A673 (cell line): ENCODE measurements around the gene TMEM126A. TPM values are rescaled to one million over a fixed set of nuclear protein-coding genes. Genes with fewer than 3 reads are reported as not detected.
A peak's percentile ranks its signal among the peaks of the same experiment; 100 is the strongest.

Source experiments
- BruUV-seq: library from RNA; stranded (reverse); fragments of 400-500 nt; replicated peaks from 2 replicates; lab custom pipeline; 2021; lab: Mats Ljungman, UMichigan
- CTCF ChIA-PET: fragments of 300-600 bp; sonication (Branson Sonifier 250); formaldehyde crosslinking; loops from one replicate; lab custom pipeline; 2022; ENCODE audit warnings: antibody characterized with exemption; lab: Charles Lee
- POLR2A ChIA-PET: fragments of 300-600 bp; sonication (Branson Sonifier 250); formaldehyde crosslinking; loops from one replicate; lab custom pipeline; 2022; ENCODE audit warnings: antibody characterized with exemption; ENCODE audit not compliant: low non-redundant PET; lab: Charles Lee
- DNase-seq: peaks from one replicate; pipeline ENCODE4 v3.0.0-alpha.2; 2015; ENCODE audit warnings: low spot score
- H3K27ac ChIP-seq: fragments of 200-600 bp; sonication (generic); 2 replicates; pipeline ENCODE4 v1.5.1; 2016; ENCODE audit warnings: mixed run types, low read depth, mild to moderate bottlenecking, mixed read lengths, antibody characterized with exemption, low read length; ENCODE audit not compliant: poor library complexity, severe bottlenecking
- H3K27me3 ChIP-seq: fragments of 200-600 bp; sonication (generic); replicated peaks from 2 replicates; pipeline ENCODE4 v1.6.1; 2017; ENCODE audit warnings: mixed run types, low read depth, mild to moderate bottlenecking, mixed read lengths, antibody characterized with exemption, low read length; ENCODE audit not compliant: insufficient read depth, poor library complexity
- H3K36me3 ChIP-seq: fragments of 200-600 bp; sonication (generic); 2 replicates; pipeline ENCODE4 v1.6.1; 2016; ENCODE audit warnings: mixed run types, mild to moderate bottlenecking, mixed read lengths, antibody characterized with exemption, low read length; ENCODE audit not compliant: insufficient read depth, poor library complexity, severe bottlenecking
- H3K4me1 ChIP-seq: fragments of 200-600 bp; sonication (generic); 2 replicates; pipeline ENCODE4 v1.6.1; 2017; ENCODE audit warnings: mixed run types, mild to moderate bottlenecking, mixed read lengths, antibody characterized with exemption, low read length; ENCODE audit not compliant: insufficient read depth, poor library complexity, severe bottlenecking
- H3K4me3 ChIP-seq: fragments of 200-600 bp; sonication (generic); 2 replicates; pipeline ENCODE4 v1.5.1; 2016; ENCODE audit warnings: low read depth, mixed run types, mild to moderate bottlenecking, mixed read lengths, low read length; ENCODE audit not compliant: poor library complexity, severe bottlenecking
- H3K9me3 ChIP-seq: fragments of 200-600 bp; sonication (generic); 2 replicates; pipeline ENCODE4 v1.6.1; 2016; ENCODE audit warnings: mixed run types, low read depth, mild to moderate bottlenecking, mixed read lengths, antibody characterized with exemption, low read length; ENCODE audit not compliant: poor library complexity, severe bottlenecking
- EZH2 ChIP-seq: fragments of 200-600 bp; sonication (generic); IDR thresholded peaks from 2 replicates; pipeline ENCODE4 v1.6.1; 2017; ENCODE audit warnings: borderline replicate concordance, low read depth, mild to moderate bottlenecking, mixed read lengths, antibody characterized with exemption, low read length; ENCODE audit not compliant: poor library complexity, severe bottlenecking
- intact Hi-C: fragments of 100-400 bp; cut with micrococcal nuclease; formaldehyde crosslinking; loops from one replicate; pipeline ENCODE4 v1.10.0; 2022; ENCODE audit not compliant: unreplicated experiment
- total RNA-seq: library from RNA; stranded (reverse); gene quantifications from 2 replicates; pipeline ENCODE4 v1.2.3, GENCODE V29; 2021
- TF ChIP-seq, protein P1 (sequence below): fragments of 300-800, 200-600 bp; sonication (generic); conservative IDR thresholded peaks from 2 replicates; pipeline ENCODE4 v1.5.1; 2017; ENCODE audit warnings: low read depth, mild to moderate bottlenecking, antibody characterized with exemption, low read length, moderate library complexity, mixed read lengths

Gene TMEM126A
- total RNA-seq, 1 experiment from 2014 or later, result 66.0 TPM

DNA sequence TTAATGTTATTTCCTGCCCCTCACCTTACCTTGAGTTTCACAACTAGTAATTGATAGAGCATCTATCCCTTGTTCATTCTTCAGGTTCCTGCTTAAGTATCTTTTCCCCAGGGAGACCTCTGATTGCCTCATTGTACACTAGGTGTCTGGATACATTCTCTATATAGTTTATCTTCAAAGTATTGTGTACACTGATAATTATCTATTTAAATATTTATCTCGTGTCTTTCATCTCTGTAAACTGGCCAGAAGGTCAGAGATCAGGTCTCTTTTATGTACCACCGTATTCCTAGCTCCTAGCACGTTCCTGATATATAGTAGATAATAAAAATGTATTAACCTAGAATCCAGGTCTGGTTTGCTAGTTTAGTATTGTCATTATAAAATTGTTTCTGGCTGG is 13.0 kb upstream of the TMEM126A start:
- no peak for DNase-seq
- ChIA-PET POLR2A (no interaction called here), CTCF (no interaction called here)
- H3K9me3 ChIP-seq, result no peaks in the 10 kb centered on the region
- no peaks in the 10 kb centered on the region for H3K27me3 ChIP-seq
- no peak for TF ChIP-seq EZH2
- TF ChIP-seq, protein P1, sequence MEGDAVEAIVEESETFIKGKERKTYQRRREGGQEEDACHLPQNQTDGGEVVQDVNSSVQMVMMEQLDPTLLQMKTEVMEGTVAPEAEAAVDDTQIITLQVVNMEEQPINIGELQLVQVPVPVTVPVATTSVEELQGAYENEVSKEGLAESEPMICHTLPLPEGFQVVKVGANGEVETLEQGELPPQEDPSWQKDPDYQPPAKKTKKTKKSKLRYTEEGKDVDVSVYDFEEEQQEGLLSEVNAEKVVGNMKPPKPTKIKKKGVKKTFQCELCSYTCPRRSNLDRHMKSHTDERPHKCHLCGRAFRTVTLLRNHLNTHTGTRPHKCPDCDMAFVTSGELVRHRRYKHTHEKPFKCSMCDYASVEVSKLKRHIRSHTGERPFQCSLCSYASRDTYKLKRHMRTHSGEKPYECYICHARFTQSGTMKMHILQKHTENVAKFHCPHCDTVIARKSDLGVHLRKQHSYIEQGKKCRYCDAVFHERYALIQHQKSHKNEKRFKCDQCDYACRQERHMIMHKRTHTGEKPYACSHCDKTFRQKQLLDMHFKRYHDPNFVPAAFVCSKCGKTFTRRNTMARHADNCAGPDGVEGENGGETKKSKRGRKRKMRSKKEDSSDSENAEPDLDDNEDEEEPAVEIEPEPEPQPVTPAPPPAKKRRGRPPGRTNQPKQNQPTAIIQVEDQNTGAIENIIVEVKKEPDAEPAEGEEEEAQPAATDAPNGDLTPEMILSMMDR, result no peak
- no peak overlapping the region for H3K27ac ChIP-seq
- intact Hi-C loops, result no loop called here
- H3K4me1 ChIP-seq, result peaks cover 2% of the 10 kb centered on the region
- H3K4me3 ChIP-seq, result no peak overlapping the region
- no TSS peak for BruUV-seq
- peaks cover 26% of the 10 kb centered on the region for H3K36me3 ChIP-seq

DNA sequence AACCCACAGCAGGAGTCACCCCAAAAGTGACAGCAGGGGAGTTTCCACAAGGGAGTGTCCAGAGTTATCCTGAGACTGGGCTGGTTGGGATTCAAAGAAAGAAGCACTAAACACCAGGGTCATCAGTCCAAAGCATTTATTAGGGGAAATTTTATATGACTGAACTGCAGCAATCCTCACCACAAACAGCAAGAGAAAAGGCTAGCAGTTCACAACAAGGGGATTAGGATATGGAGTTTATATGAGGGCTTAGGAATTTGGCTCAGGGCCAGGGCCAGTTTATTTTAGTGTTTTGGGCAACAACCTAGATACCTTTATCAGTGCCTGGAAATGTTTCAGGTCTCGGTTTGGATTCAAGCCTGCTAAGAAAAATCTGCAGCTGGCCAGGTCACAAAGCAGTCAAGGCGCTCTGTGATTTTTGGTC is 4.6 kb upstream of the TMEM126A start:
- BruUV-seq, result no TSS peak
- intact Hi-C loops, result no loop called here
- CTCF ChIA-PET, result no interaction called here
- H3K4me3 ChIP-seq, result no peak overlapping the region
- no peaks in the 10 kb centered on the region for H3K36me3 ChIP-seq
- POLR2A ChIA-PET, result no interaction called here
- no peak overlapping the region for H3K27ac ChIP-seq
- TF ChIP-seq, protein P1, result no peak
- TF ChIP-seq EZH2, result no peak
- peak; percentile 51 for DNase-seq
- peaks cover 9% of the 10 kb centered on the region for H3K27me3 ChIP-seq
- H3K9me3 ChIP-seq, result no peaks in the 10 kb centered on the region
- peaks cover 15% of the 10 kb centered on the region for H3K4me1 ChIP-seq

DNA sequence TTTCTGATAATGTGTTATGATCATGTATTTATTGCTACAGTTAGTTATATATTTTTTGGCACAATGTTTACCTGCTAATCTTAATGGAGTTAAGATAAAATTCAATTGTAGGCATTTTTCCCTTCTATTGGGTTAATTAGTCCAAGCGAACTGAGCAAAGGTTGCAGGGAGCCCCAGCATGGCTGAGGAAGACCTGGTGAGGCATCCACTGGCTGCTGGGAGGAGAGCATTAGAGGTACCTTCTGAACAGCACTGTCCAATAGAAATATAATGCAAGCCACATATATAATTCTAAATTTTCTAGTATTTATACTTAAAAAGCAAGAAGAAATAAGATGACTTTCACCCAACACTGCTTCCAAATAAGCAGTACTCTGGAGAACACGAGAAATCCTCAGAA is 689 bp upstream of the TMEM126A start:
- BruUV-seq, result no TSS peak
- ChIA-PET CTCF (no interaction called here), POLR2A (interaction anchor here (0.6 to 0.7 kb wide), 3 partner anchors 9 to 353 kb away, joined by 3 to 5 read pairs (median 4); no protein-coding TSS in a partner anchor)
- Histone ChIP-seq H3K9me3 (no peaks in the 10 kb centered on the region), H3K4me1 (peaks cover 15% of the 10 kb centered on the region), H3K4me3 (peak overlapping the region; percentile 67), H3K27me3 (peaks cover 9% of the 10 kb centered on the region), H3K27ac (peak overlapping the region; percentile 81), H3K36me3 (no peaks in the 10 kb centered on the region)
- intact Hi-C loops, result no loop called here
- no peak for TF ChIP-seq EZH2
- TF ChIP-seq, protein P1, result no peak
- no peak for DNase-seq
